SK-N-DZ (cell line): ENCODE results near the gene LGALSL. TPM values are rescaled to one million over a fixed set of nuclear protein-coding genes. Genes with fewer than 3 reads are reported as not detected.

Source experiments
- DNase-seq: peaks from one replicate; pipeline ENCODE4 v3.0.0-alpha.2; 2015; ENCODE audit warnings: low spot score
- polyA plus RNA-seq, 2 experiments: library from polyadenylated mRNA; depleted of rRNA; stranded (reverse); fragments of >200 nt; gene quantifications; 2 replicates each; pipeline ENCODE4 v1.2.3, GENCODE V29; 2014

The LGALSL gene
- polyA plus RNA-seq (2014; cell fraction: cytosol; rRNA removed), result 3.7 and 6.5 TPM in 2 replicates
- polyA plus RNA-seq (2014; cell fraction: nucleus; rRNA removed), result 10.1 and 12.8 TPM in 2 replicates

- DNase-seq, result peak; percentile 43
Observed at GRCh38 chr2:64453770-64454385, at the start of gene LGALSL. TSS of gene LGALSL (plus strand) at chr2:64454162. CDS start at chr2:64454546, 384 bp downstream.

- no peak for DNase-seq
Observed at GRCh38 chr2:64404743-64405142, 49.2 kb upstream of the LGALSL start.

GRCh38 chr2:64405581-64406406 lies 48.2 kb upstream of the LGALSL start:
- no peak for DNase-seq

GRCh38 chr2:64406407-64406774 lies 47.6 kb upstream of the LGALSL start:
- DNase-seq, result no peak

GRCh38 chr2:64408031-64408430 lies 45.9 kb upstream of the LGALSL start:
- no peak for DNase-seq

GRCh38 chr2:64410671-64411070 lies 43.3 kb upstream of the LGALSL start:
- DNase-seq, result no peak

GRCh38 chr2:64412671-64413070 lies 41.3 kb upstream of the LGALSL start:
- no peak for DNase-seq

- DNase-seq, result no peak
Observed at GRCh38 chr2:64414736-64415435, 39.1 kb upstream of the LGALSL start.

GRCh38 chr2:64417624-64418023 lies 36.3 kb upstream of the LGALSL start:
- DNase-seq, result no peak

GRCh38 chr2:64419596-64420165 lies 34.3 kb upstream of the LGALSL start:
- no peak for DNase-seq

- no peak for DNase-seq
Observed at GRCh38 chr2:64420677-64421076, 33.3 kb upstream of the LGALSL start.

GRCh38 chr2:64421201-64421600 lies 32.8 kb upstream of the LGALSL start:
- DNase-seq, result no peak

GRCh38 chr2:64422466-64422865 lies 31.5 kb upstream of the LGALSL start:
- DNase-seq, result no peak

GRCh38 chr2:64423303-64423702 lies 30.7 kb upstream of the LGALSL start:
- DNase-seq, result no peak

GRCh38 chr2:64424416-64424987 lies 29.5 kb upstream of the LGALSL start:
- DNase-seq, result no peak

- no peak for DNase-seq
Observed at GRCh38 chr2:64426183-64426952, 27.6 kb upstream of the LGALSL start.

GRCh38 chr2:64434039-64434657 lies 19.8 kb upstream of the LGALSL start:
- no peak for DNase-seq

- no peak for DNase-seq
Observed at GRCh38 chr2:64437883-64438282, 16.1 kb upstream of the LGALSL start.

- no peak for DNase-seq
Observed at GRCh38 chr2:64439194-64439593, 14.8 kb upstream of the LGALSL start.

GRCh38 chr2:64440843-64441242 lies 13.1 kb upstream of the LGALSL start:
- DNase-seq, result no peak
